SHP77 (cell line): Measurements from ENCODE around the gene ZDHHC4.
A peak's percentile ranks its signal among the peaks of the same experiment; 100 is the strongest.

Source experiments
- DNase-seq, 2 experiments: peaks; one replicate each; lab custom pipeline; 2025; lab: John Stamatoyannopoulos, UW

ZDHHC4 gene

GRCh38 chr7:6636741-6637543 lies 59.7 kb downstream of the ZDHHC4 start, which contains the start of gene ZNF316:
Gene ZNF316 (plus strand): TSS chr7:6637318. CDS start chr7:6642410, 5,092 bp downstream.
- peak in 1 of 2 experiments; percentile 43 for DNase-seq

- DNase-seq, result peak in 1 of 2 experiments; percentile 42
Observed at GRCh38 chr7:6637544-6638229, 60.4 kb downstream of the ZDHHC4 start.
